Measurements from ENCODE around the gene GMFB. TPM values are rescaled to one million over a fixed set of nuclear protein-coding genes. Genes with fewer than 3 reads are reported as not detected.

Gene GMFB
- total RNA-seq, 1 donor from 2014 or later = 56.1 TPM

DNA sequence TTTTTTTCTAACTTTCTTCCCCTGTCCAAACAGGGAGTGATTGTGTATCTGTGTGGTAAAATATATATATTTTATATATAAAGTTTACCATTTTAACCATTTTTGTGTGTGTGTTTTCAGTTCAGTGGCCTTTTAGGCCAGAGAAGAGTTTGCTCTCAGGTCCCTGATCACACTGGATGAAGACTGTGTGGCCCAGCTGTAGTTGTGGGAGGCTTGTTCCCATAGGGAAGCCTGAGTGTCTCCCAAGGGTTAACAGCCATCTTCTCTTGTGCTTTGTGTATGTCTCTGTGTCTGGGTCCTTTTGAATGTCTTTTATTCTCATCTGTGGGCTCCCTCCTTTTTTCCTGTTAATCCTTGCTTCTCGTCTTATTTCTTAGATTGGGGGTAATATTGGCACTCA is 44.3 kb upstream of the GMFB start:
- TF ChIP-seq, protein P1, sequence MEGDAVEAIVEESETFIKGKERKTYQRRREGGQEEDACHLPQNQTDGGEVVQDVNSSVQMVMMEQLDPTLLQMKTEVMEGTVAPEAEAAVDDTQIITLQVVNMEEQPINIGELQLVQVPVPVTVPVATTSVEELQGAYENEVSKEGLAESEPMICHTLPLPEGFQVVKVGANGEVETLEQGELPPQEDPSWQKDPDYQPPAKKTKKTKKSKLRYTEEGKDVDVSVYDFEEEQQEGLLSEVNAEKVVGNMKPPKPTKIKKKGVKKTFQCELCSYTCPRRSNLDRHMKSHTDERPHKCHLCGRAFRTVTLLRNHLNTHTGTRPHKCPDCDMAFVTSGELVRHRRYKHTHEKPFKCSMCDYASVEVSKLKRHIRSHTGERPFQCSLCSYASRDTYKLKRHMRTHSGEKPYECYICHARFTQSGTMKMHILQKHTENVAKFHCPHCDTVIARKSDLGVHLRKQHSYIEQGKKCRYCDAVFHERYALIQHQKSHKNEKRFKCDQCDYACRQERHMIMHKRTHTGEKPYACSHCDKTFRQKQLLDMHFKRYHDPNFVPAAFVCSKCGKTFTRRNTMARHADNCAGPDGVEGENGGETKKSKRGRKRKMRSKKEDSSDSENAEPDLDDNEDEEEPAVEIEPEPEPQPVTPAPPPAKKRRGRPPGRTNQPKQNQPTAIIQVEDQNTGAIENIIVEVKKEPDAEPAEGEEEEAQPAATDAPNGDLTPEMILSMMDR (IDR thresholded peaks at IDR 0.05; ENCODE audit: unreplicated experiment) = no peak
- Mint-ChIP-seq H3K4me1 (peaks cover 2% of the 10 kb centered on the region), H3K36me3 (peaks cover 17% of the 10 kb centered on the region), H3K27me3 (ENCODE audit: low read depth) (no peaks in the 10 kb centered on the region), H3K4me3 (no peak overlapping the region), H3K9me3 (peaks cover 7% of the 10 kb centered on the region), H3K27ac (no peak overlapping the region)
- DNase-seq (ENCODE audit: low spot score in 2 of 2, unreplicated experiment in 2 of 2) = no peak

DNA sequence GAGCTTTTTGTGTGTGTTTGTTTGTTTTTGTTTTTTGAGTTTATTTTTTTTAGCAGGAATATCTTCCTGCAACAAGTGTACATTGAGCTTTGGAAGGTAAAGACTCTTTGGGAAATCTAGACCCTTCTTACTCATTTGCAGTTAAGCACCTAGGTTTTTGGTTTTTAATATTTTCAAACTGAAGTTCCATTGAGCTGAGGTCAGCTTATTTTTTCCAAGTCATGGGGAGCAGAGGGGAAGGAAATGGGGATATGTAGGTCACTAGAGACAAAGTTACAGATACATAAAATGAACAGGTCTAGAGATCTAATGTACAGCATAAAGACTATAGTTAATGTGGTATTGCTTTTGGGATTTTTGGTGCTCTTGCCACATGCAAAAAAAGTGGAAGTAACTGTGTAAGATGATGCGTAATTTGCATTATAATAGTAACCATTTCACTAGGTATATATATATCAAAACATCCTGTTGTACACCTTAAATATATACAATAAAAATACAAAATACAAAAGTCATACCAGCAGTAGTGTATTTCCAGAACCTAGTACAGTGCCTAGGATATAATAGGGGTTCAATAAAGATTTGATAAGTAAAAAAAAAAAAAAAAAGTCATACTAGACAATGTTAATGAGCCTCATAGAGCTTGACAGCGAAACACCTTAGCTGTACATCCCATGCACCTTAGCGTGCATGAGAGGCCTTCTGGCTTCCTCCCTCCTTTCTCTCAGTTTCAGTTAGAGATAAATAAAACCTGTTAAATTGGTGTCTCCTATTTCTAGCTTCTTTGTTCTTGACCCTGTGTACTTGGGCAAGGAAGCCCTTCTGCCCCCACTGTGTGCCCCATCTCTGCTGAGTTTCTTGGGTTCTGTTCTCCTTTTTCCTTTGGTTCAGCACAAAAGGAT is 43.6 kb upstream of the GMFB start:
- DNase-seq (ENCODE audit: low spot score in 2 of 2, unreplicated experiment in 2 of 2) = no peak
- H3K27me3 Mint-ChIP-seq (ENCODE audit: low read depth) = no peaks in the 10 kb centered on the region
- TF ChIP-seq, protein P1 (IDR thresholded peaks at IDR 0.05; ENCODE audit: unreplicated experiment) = no peak
- H3K9me3 Mint-ChIP-seq = peaks cover 7% of the 10 kb centered on the region
- no peak overlapping the region for H3K4me3 Mint-ChIP-seq
- peaks cover 14% of the 10 kb centered on the region for H3K36me3 Mint-ChIP-seq
- H3K4me1 Mint-ChIP-seq = peaks cover 2% of the 10 kb centered on the region
- no peak overlapping the region for H3K27ac Mint-ChIP-seq

DNA sequence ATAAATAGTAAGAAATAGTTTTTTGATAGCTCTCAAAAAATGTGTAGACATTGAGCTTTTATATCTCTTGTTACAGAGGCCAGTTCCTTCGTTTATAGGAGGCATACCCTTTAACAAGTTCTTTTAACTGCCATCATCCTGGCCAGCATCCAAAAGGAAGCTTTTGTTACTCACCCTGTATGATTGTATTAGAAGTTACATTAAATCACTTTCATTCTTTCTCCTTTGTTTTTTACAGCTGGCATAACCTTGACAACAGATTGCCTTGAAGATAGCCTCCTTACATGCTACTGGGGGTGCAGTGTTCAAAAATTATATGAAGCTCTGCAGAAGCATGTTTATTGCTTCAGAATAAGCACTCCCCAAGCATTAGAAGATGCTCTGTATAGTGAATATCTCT is 41.0 kb upstream of the GMFB start:
- H3K9me3 Mint-ChIP-seq = no peaks in the 10 kb centered on the region
- TF ChIP-seq, protein P1 (IDR thresholded peaks at IDR 0.05; ENCODE audit: unreplicated experiment) = no peak

DNA sequence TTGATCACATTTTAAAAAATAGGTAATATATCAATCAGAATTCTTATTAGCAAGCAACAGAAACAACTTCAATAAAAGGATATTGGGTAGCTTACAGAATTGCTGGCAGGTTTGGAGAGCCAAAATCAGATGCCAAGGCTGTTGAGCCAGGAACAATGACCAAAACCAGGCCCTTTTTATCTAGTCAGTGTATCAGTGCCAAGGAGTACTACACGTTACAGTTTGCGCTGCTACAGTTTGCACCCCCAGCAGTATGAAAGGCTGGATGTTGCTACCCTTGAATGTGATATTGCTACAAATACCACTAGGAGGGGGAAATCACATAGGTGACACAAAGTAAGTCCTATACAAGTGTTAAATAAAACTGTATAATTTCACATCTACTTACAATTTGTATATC is 40.2 kb upstream of the GMFB start:
- no peak overlapping the region for H3K27ac Mint-ChIP-seq
- TF ChIP-seq, protein P1 (IDR thresholded peaks at IDR 0.05; ENCODE audit: unreplicated experiment) = no peak
- no peaks in the 10 kb centered on the region for H3K9me3 Mint-ChIP-seq
- H3K4me3 Mint-ChIP-seq = no peak overlapping the region
- no peak for DNase-seq (ENCODE audit: low spot score in 2 of 2, unreplicated experiment in 2 of 2)
- H3K36me3 Mint-ChIP-seq = peaks cover 12% of the 10 kb centered on the region
- H3K4me1 Mint-ChIP-seq = peaks cover 2% of the 10 kb centered on the region
- H3K27me3 Mint-ChIP-seq (ENCODE audit: low read depth) = no peaks in the 10 kb centered on the region

More for the DNA sequence above, 41.0 kb upstream of the GMFB start:
- H3K27ac Mint-ChIP-seq = no peak overlapping the region
- no peak overlapping the region for H3K4me3 Mint-ChIP-seq
- H3K4me1 Mint-ChIP-seq = peaks cover 2% of the 10 kb centered on the region
- DNase-seq (ENCODE audit: low spot score in 2 of 2, unreplicated experiment in 2 of 2) = no peak
- H3K36me3 Mint-ChIP-seq = peaks cover 7% of the 10 kb centered on the region
- H3K27me3 Mint-ChIP-seq (ENCODE audit: low read depth) = no peaks in the 10 kb centered on the region

DNA sequence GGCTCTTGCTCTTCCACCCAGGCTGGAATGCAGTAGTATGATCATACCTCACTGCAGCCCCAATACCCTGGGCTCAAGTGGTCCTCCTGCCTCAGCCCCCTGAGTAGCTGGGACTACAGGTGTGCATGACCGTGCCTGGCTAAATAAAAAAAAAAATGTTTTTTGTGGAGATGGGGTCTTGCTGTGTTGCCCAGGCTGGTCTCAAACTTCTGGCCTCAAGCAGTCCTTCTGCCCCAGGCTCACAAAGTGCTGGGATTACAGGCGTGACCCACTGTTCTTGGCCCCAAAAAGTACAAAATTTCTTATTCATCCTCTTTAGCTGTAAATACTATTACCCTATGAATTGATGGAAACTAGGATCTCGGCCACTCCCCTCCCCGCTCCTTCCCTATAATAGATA is 35.6 kb upstream of the GMFB start:
- H3K36me3 Mint-ChIP-seq = peaks cover 32% of the 10 kb centered on the region
- H3K27me3 Mint-ChIP-seq (ENCODE audit: low read depth) = no peaks in the 10 kb centered on the region
- DNase-seq (ENCODE audit: low spot score in 2 of 2, unreplicated experiment in 2 of 2) = no peak
- H3K4me3 Mint-ChIP-seq = no peak overlapping the region
- H3K9me3 Mint-ChIP-seq = peaks cover 4% of the 10 kb centered on the region
- H3K4me1 Mint-ChIP-seq = no peaks in the 10 kb centered on the region
- TF ChIP-seq, protein P1 (IDR thresholded peaks at IDR 0.05; ENCODE audit: unreplicated experiment) = no peak
- no peak overlapping the region for H3K27ac Mint-ChIP-seq
